HG03196 (cell line): ENCODE data around the gene CNOT10.

Source experiments
- ATAC-seq: cut with Tn5 transposase; IDR thresholded peaks from one replicate; pipeline ENCODE4 v1.9.1; 2021; ENCODE audit not compliant: unreplicated experiment

CNOT10 gene

GRCh38 chr3:32816439-32817256 lies 131.7 kb downstream of the CNOT10 start:
- ATAC-seq, result no peak

DNA sequence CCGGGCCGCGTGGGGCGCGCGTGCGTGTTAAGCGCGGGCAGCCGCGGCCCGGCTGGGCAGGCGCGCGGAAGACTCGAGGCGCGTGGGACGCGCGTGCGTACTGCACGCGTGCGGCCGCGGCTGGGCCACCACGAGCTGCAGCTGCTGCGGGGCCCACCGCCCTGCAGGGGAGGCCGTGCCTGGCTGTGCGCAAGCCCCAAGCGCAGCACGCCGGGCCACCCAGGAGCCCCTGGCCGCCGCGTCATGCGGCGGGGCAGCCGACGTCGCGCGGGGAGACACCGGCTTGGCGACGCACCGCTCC lies 132.2 kb downstream of the CNOT10 start:
- no peak for ATAC-seq

GRCh38 chr3:32817558-32818228 lies 132.7 kb downstream of the CNOT10 start, which contains the start of gene TRIM71:
Gene TRIM71, plus strand, starts transcription at chr3:32817997. Its CDS starts 84 bp downstream, at chr3:32818081.
- ATAC-seq, result no peak

DNA sequence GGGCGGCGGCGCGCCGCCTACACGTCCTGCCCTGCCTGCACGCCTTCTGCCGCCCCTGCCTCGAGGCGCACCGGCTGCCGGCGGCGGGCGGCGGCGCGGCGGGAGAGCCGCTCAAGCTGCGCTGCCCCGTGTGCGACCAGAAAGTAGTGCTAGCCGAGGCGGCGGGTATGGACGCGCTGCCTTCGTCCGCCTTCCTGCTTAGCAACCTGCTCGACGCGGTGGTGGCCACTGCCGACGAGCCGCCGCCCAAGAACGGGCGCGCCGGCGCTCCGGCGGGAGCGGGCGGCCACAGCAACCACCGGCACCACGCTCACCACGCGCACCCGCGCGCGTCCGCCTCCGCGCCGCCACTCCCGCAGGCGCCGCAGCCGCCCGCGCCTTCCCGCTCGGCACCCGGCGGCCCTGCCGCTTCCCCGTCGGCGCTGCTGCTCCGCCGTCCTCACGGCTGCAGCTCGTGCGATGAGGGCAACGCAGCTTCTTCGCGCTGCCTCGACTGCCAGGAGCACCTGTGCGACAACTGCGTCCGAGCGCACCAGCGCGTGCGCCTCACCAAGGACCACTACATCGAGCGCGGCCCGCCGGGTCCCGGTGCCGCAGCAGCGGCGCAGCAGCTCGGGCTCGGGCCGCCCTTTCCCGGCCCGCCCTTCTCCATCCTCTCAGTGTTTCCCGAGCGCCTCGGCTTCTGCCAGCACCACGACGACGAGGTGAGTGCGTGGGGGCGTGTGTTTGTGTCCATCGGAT lies 133.4 kb downstream of the CNOT10 start:
- no peak for ATAC-seq

- ATAC-seq, result no peak
Observed at GRCh38 chr3:32818970-32819511, 134.1 kb downstream of the CNOT10 start.

DNA sequence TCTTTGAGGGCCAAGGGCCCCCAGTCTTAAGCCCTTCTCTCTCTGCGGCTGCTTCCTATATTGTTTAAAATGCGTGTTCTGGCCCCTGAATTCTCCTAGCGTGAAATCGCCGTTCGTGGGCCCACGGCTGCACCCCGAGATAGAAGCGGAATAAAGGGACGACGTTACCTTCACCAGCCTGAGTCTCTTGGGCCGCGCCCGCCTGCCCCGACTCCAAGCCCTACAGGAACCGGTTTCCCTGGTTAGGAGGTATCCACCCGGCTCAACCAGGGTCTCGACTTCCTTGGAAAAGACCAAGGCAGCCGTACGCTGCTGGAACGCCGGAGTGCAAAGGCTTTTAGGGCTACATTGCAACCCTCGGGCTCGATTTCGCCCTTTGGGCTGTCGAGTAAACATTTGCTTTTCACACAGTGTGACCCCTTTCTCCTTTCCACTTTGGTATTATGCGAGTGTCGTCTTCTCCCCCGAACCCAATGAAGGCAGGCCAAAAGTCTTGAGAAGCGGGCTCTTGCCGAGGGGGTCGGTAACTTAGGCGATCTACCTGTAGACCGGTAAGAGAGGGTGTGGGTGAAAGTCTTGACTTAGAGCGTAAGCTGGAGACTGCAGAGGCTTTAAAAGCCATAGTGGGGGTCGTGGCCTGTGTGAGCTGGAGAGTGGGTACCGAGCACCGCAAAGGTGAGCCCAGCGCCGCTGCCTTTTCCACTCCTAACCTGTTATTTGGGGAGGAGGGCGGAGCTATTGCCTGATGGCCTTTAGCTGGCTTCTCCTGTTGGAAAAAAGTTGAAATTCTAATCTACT lies 134.8 kb downstream of the CNOT10 start:
- ATAC-seq, result no peak

DNA sequence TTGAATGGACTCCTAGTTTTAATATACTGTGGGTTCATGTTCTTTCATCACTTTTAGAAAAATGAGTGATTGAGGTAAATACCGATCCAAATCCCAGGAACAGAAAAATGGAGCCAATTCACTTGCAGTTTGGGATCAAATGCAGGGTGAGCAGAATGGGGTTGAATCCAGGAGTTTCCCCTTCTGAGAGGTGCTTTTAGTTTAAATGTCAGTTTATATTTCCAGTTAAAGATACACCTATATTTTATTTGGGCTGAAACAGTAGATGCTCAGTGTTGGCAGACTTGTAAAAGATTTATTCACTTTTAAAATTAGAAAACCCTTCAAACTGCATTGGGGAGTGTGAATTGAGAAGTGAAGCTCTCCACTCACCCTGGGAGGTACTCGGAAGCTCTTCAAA lies 135.4 kb downstream of the CNOT10 start:
- no peak for ATAC-seq

DNA sequence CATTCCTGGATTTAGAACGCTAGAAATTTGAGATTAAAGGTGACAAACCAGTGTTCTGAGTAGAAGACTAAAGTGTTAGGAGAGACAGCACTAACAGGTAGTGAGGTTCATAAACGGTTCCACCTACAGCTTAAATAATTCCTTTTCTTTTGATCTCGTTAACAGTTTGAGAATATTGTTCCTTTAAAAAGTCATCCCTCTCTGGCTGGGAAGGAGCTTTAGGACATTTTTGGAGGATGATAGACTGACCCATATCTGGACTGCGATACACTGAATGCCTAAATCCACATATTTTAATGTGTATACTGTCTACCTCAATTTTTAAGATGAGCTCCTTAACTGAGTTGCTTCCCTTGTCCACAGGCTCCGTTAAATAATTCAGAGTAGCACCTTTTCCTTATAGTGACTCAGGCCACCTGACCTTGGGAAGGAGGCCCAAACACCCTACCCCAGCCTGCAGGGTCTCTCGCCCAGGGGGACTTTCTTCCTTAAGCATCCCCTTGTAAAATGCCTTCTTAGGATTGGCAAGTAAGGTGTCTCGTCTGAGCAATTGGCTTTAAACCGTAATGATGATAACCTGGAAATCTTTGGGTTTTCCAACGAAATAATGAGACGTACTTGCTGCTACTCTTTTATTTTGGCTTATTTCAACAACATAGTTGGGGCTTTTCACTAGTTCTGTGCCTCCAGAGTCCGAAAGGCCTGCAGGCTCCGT lies 136.1 kb downstream of the CNOT10 start:
- ATAC-seq, result no peak

DNA sequence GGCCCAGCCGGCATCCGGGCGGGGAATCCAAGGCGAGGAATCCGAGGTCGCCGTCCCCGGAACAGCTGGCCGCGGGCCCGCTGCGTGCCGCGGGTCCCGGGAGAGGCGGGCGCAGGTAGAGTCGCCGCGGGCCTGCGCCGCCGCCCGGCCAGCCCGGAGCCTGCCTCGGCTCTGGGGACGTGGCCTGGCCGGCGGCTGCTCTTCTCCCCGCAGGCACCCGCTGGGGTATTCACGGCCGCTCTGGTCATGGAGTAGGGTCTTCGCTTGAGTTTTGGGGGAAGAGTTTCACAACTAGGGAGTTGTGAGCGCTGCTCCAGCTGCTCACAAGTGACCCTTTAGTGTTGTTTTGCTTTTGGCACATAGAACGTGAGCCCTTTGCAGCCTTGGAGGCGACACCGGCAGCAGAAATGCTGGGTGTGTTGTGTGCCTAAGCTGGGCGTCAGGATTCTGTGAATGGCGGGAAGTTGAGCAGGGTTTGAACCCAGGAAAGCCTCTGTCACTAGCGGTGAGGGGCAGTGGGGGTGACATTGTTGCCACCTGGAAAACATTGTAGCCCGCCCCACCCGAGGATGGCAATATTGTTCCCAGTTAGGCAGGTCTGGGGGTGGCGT lies 136.8 kb downstream of the CNOT10 start:
- no peak for ATAC-seq

DNA sequence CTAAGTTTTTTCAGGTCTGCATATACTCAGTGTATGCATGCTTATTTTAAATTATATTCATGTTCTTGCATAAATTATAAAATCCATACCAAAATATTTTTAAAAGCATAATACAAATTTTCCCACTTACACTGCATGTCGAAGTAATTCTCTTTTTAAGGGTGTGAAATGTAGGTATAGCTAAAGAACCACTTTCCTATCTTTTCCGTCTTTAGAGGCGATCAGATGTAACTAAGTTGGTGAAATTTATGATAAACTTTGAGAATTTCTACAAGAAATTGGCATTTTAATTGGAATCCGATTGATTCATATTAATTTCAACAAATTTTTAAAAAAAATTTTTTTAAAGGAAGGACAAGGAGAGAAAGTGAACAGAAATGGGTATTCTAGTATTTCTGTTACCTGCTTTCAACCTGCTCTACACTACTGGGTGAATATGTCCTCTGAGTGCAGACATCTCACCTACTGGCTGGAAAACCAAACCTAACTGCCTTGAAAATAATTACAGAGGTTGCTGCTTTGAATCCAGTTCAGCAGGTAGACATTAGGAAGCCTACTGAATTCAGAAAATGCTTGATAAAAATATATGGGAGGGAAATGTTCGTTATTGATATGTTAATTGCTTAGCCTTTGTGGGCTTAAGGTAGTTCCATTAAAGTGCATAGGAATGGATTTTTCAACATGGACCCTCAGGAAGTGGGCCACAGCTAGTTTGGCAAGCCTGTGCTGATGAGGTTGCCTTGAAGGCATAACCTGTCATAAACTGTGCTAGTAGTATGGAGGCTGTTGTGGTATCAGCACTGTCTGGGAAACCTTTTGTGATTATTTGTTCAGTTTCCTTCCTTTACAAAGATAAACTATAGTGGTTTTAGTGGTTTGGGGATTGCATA lies 137.9 kb downstream of the CNOT10 start:
- no peak for ATAC-seq
